HG03432 (cell line): ENCODE results near the gene GREB1.
"Not testable (repeated sequence)": the region's sequence is repeated elsewhere in the genome, so short reads cannot be mapped to it uniquely, and the experiment has no call there.

Source experiments
- ATAC-seq: cut with Tn5 transposase; IDR thresholded peaks from one replicate; pipeline ENCODE4 v1.9.1; 2021; ENCODE audit warnings: mild to moderate bottlenecking, moderate library complexity; ENCODE audit not compliant: unreplicated experiment

Gene GREB1

GRCh38 chr2:11658208-11659114, 124.6 kb downstream of the GREB1 start:
- ATAC-seq: no peak

- ATAC-seq: no peak
These were observed 125.2 kb downstream of the GREB1 start for GRCh38 chr2:11659115-11659475.

- ATAC-seq: no peak
These were observed 126.0 kb downstream of the GREB1 start for GRCh38 chr2:11659851-11660250.

- not testable (repeated sequence) for ATAC-seq
These were observed 126.6 kb downstream of the GREB1 start for GRCh38 chr2:11660396-11660795.

- ATAC-seq: no peak
These were observed 128.1 kb downstream of the GREB1 start for GRCh38 chr2:11661891-11662435.

GRCh38 chr2:11662882-11663281, 129.0 kb downstream of the GREB1 start:
- no peak for ATAC-seq

GRCh38 chr2:11663427-11663826, 129.6 kb downstream of the GREB1 start:
- no peak for ATAC-seq

GRCh38 chr2:11665028-11665427, 131.2 kb downstream of the GREB1 start:
- no peak for ATAC-seq

GRCh38 chr2:11665510-11666362, 131.9 kb downstream of the GREB1 start:
- ATAC-seq: no peak

GRCh38 chr2:11667194-11667593, 133.3 kb downstream of the GREB1 start:
- no peak for ATAC-seq

GRCh38 chr2:11667866-11668637, 134.2 kb downstream of the GREB1 start:
- no peak for ATAC-seq

- no peak for ATAC-seq
These were observed 135.8 kb downstream of the GREB1 start, which contains the start of gene NTSR2 for GRCh38 chr2:11669454-11670291. Gene NTSR2, minus strand, starts transcription at chr2:11670195. Its CDS starts 66 bp downstream, at chr2:11670129.

GRCh38 chr2:11672407-11672806, 138.6 kb downstream of the GREB1 start:
- no peak for ATAC-seq

GRCh38 chr2:11674983-11675382, 141.1 kb downstream of the GREB1 start:
- ATAC-seq: no peak

- ATAC-seq: no peak
These were observed 141.7 kb downstream of the GREB1 start for GRCh38 chr2:11675423-11676112.

GRCh38 chr2:11676640-11677039, 142.8 kb downstream of the GREB1 start:
- no peak for ATAC-seq

GRCh38 chr2:11677136-11678055, 143.6 kb downstream of the GREB1 start:
- no peak for ATAC-seq

- ATAC-seq: no peak
These were observed 144.6 kb downstream of the GREB1 start for GRCh38 chr2:11678306-11678960.
